Measurements from ENCODE around the gene TRPV3. TPM values are rescaled to one million over a fixed set of nuclear protein-coding genes. Genes with fewer than 3 reads are reported as not detected.

The TRPV3 gene
- total RNA-seq, 1 donor: 1.5 TPM

GRCh38 chr17:3555189-3555796 is 2.3 kb downstream of the TRPV3 start:
- H3K4me3 ChIP-seq (ENCODE audit: low read depth, low read length): no peak overlapping the region
- no peak for DNase-seq (ENCODE audit: low read depth)
- no peak for TF ChIP-seq CTCF (IDR thresholded peaks at IDR 0.05; ENCODE audit: insufficient read depth, low read length)

- DNase-seq (ENCODE audit: low read depth): no peak
- H3K4me3 ChIP-seq (ENCODE audit: low read depth, low read length): no peak overlapping the region
- TF ChIP-seq CTCF (IDR thresholded peaks at IDR 0.05; ENCODE audit: insufficient read depth, low read length): no peak
Measured at GRCh38 chr17:3554440-3554839, 3.2 kb downstream of the TRPV3 start.

DNA sequence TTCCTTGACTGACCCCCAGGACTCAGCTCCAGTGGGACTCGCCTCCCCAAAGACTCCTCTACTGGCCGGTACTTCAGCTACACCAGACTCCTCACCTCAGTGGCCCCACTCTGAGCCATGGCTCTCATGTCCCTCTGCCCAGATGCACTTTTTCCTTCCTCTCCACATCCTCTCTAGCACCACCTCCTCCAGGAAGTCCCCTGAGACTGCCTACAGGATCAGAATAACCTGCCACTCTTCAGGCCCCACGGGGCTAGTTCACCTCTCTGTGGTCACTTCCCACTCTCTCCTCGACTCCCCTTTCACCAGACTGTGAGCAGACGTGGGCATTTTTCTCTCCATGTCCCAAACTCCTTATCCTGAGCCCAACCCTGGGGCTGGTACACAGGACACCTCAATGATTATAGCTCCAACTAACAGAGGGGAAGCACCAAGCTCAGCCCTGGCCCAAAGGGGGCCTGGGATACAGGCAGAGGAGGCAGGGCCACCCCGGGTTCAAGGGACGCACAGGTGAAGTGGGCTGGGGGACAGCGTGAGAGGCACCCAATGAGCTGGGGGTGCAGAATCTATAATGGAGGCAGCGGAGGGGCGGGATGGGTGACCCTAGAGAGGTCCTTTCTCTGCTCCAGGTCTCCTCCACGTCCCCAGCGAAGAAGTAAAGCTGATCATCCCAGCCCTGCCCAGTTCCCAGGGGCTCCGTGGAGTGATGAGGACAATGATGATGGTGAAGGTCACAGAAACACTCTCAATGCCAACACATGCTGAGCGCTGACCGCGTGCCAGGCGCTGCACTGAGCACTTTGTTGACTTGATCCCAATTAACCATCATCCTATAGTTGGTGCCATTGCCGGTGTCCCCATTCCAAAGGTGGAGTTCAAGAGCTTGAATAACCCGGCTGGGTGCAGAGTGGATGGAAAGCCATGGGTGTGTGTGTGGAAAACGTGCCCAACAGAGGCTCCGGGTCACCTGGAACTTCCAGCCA is 3.9 kb downstream of the TRPV3 start:
- no peak for TF ChIP-seq CTCF (IDR thresholded peaks at IDR 0.05; ENCODE audit: insufficient read depth, low read length)
- DNase-seq (ENCODE audit: low read depth): no peak

GRCh38 chr17:3552916-3553315 is 4.7 kb downstream of the TRPV3 start:
- no peak for DNase-seq (ENCODE audit: low read depth)
- TF ChIP-seq CTCF (IDR thresholded peaks at IDR 0.05; ENCODE audit: insufficient read depth, low read length): no peak
- H3K4me3 ChIP-seq (ENCODE audit: low read depth, low read length): no peak overlapping the region

More for the DNA sequence above, 3.9 kb downstream of the TRPV3 start:
- no peak overlapping the region for H3K4me3 ChIP-seq (ENCODE audit: low read depth, low read length)

DNA sequence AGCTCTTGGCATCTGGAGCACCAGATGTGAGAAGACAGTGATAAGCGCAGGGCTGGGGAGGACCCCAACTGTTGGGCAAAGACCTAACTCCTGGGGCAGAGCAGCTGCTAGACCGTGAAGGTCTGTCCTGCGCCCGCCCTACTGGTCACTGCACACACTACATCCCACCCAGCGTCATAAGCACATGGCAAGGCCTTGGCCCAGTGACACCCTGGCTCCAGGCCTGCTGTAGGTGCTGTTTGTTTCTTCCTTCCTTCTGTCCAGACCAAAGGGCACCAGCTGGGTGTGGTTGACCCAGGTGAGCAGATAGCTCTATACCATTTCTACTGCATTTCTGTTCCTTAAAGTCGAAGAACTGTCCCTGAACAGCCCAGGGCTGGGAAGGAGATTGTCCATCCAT is 6.4 kb downstream of the TRPV3 start:
- TF ChIP-seq CTCF (IDR thresholded peaks at IDR 0.05; ENCODE audit: insufficient read depth, low read length): no peak
- DNase-seq (ENCODE audit: low read depth): no peak

GRCh38 chr17:3549610-3550162 is 7.9 kb downstream of the TRPV3 start:
- TF ChIP-seq CTCF (IDR thresholded peaks at IDR 0.05; ENCODE audit: insufficient read depth, low read length): no peak
- DNase-seq (ENCODE audit: low read depth): no peak

More for the DNA sequence above, 6.4 kb downstream of the TRPV3 start:
- no peak overlapping the region for H3K4me3 ChIP-seq (ENCODE audit: low read depth, low read length)

More at GRCh38 chr17:3549610-3550162, 7.9 kb downstream of the TRPV3 start:
- H3K4me3 ChIP-seq (ENCODE audit: low read depth, low read length): no peak overlapping the region
